IMR-90 (cell line): ENCODE data around the gene RAI14.

Source experiments
- BHLHE40 ChIP-seq: fragments of 150-350 bp; IDR thresholded peaks from 2 replicates; pipeline ENCODE4 v1.6.1; 2016; ENCODE audit warnings: mild to moderate bottlenecking, low read depth, low read length
- CEBPB ChIP-seq: IDR thresholded peaks from 2 replicates; pipeline ENCODE4 v1.6.1; 2012; ENCODE audit warnings: low read depth, low read length, improper control_type of control experiment
- CHD1 ChIP-seq: IDR thresholded peaks from 2 replicates; pipeline ENCODE4 v1.6.1; 2012; ENCODE audit warnings: low read depth, low read length, improper control_type of control experiment
- FOS ChIP-seq: fragments of 150-350 bp; IDR thresholded peaks from 2 replicates; pipeline ENCODE4 v1.6.1; 2016; ENCODE audit warnings: low read depth, low read length
- MAZ ChIP-seq: IDR thresholded peaks from 2 replicates; pipeline ENCODE4 v1.6.1; 2012; ENCODE audit warnings: low read depth, mild to moderate bottlenecking, low read length, improper control_type of control experiment, moderate library complexity, borderline replicate concordance
- MXI1 ChIP-seq: IDR thresholded peaks from 2 replicates; pipeline ENCODE4 v1.6.1; 2012; ENCODE audit warnings: low read depth, mild to moderate bottlenecking, low read length, moderate library complexity, borderline replicate concordance
- POLR2A ChIP-seq: IDR thresholded peaks from 2 replicates; pipeline ENCODE4 v1.6.1; 2012; ENCODE audit warnings: mild to moderate bottlenecking, low read depth, low read length
- RAD21 ChIP-seq: IDR thresholded peaks from 2 replicates; pipeline ENCODE4 v1.6.1; 2012; ENCODE audit warnings: low read length, improper control_type of control experiment
- RCOR1 ChIP-seq: IDR thresholded peaks from 2 replicates; pipeline ENCODE4 v1.6.1; 2012; ENCODE audit warnings: mild to moderate bottlenecking, low read length, improper control_type of control experiment; ENCODE audit not compliant: insufficient replicate concordance
- RFX5 ChIP-seq: IDR thresholded peaks from 2 replicates; pipeline ENCODE4 v1.8.0; 2012; ENCODE audit warnings: low read depth, mild to moderate bottlenecking, low read length, moderate library complexity
- SMC3 ChIP-seq: fragments of 150-350 bp; IDR thresholded peaks from 2 replicates; pipeline ENCODE4 v1.6.1; 2016; ENCODE audit warnings: low read depth, mild to moderate bottlenecking, antibody characterized with exemption, low read length, moderate library complexity
- TF ChIP-seq, protein P1 (sequence below): conservative IDR thresholded peaks from 2 replicates; pipeline ENCODE4 v1.5.1; 2012; ENCODE audit warnings: mild to moderate bottlenecking, low read depth, low read length, improper control_type of control experiment
- TF ChIP-seq, protein P2 (sequence below): fragments of 150-350 bp; IDR thresholded peaks from 2 replicates; pipeline ENCODE4 v1.6.1; 2017; ENCODE audit warnings: mild to moderate bottlenecking, antibody characterized with exemption, low read length, low read depth

DNA sequence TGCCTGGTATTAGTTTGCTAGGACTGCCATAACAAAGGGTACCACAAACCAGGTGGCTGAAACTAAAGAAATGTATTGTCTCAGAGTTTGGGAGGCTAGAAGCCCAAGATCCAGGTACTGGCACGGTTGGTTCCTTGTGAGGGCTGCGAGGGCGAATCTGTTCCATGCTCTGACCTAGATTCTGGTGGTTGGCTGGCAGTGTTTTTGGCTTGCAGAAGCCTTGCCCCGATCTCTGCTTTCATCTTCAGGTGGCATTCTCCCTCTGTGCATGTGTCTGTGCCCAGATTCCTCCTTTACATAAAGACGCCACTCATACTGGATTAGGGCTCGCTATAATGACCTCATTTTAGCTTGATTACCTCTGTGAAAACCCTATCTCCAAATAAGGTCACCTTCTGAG, 36.7 kb downstream of the RAI14 start:
- TF ChIP-seq, protein P1, sequence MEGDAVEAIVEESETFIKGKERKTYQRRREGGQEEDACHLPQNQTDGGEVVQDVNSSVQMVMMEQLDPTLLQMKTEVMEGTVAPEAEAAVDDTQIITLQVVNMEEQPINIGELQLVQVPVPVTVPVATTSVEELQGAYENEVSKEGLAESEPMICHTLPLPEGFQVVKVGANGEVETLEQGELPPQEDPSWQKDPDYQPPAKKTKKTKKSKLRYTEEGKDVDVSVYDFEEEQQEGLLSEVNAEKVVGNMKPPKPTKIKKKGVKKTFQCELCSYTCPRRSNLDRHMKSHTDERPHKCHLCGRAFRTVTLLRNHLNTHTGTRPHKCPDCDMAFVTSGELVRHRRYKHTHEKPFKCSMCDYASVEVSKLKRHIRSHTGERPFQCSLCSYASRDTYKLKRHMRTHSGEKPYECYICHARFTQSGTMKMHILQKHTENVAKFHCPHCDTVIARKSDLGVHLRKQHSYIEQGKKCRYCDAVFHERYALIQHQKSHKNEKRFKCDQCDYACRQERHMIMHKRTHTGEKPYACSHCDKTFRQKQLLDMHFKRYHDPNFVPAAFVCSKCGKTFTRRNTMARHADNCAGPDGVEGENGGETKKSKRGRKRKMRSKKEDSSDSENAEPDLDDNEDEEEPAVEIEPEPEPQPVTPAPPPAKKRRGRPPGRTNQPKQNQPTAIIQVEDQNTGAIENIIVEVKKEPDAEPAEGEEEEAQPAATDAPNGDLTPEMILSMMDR: no peak
- TF ChIP-seq POLR2A (no peak), MXI1 (no peak), FOS (no peak), RAD21 (no peak), BHLHE40 (no peak), RCOR1 (no peak), SMC3 (no peak), MAZ (no peak), CEBPB (no peak), RFX5 (no peak), CHD1 (no peak)
- TF ChIP-seq, protein P2, sequence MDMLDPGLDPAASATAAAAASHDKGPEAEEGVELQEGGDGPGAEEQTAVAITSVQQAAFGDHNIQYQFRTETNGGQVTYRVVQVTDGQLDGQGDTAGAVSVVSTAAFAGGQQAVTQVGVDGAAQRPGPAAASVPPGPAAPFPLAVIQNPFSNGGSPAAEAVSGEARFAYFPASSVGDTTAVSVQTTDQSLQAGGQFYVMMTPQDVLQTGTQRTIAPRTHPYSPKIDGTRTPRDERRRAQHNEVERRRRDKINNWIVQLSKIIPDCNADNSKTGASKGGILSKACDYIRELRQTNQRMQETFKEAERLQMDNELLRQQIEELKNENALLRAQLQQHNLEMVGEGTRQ: no peak
